Prostate gland (tissue), 2 donors: Measurements from ENCODE around the gene LFNG. TPM values are rescaled to one million over a fixed set of nuclear protein-coding genes. Genes with fewer than 3 reads are reported as not detected.

Experiments
- DNase-seq: peaks from one replicate; pipeline ENCODE4 v3.0.0-alpha.2; 2019; ENCODE audit warnings: low spot score
- H3K27ac ChIP-seq, 2 donors: fragments of 200-600 bp; sonication (generic); 2 replicates each; pipeline ENCODE4 v1.5.1; 2017 to 2019
- H3K27me3 ChIP-seq: fragments of 200-600 bp; sonication (generic); replicated peaks from 2 replicates; pipeline ENCODE4 v1.5.1; 2019; ENCODE audit not compliant: insufficient read depth
- H3K36me3 ChIP-seq, 2 donors: fragments of 200-600 bp; sonication (generic); 1 replicate in 1 of 2; 2 replicates in 1 of 2; pipeline versions ENCODE4 v1.5.1 to v1.8.1; 2017 to 2019
- H3K4me1 ChIP-seq: fragments of 200-600 bp; sonication (generic); replicated peaks from 2 replicates; pipeline ENCODE4 v1.5.1; 2019
- H3K4me3 ChIP-seq, 2 donors: fragments of 200-600 bp; sonication (generic); 2 replicates each; pipeline ENCODE4 v1.5.1; 2017 to 2019
- H3K9me3 ChIP-seq: fragments of 200-600 bp; sonication (generic); 2 replicates; pipeline ENCODE4 v1.5.1; 2017
- POLR2A ChIP-seq: fragments of 450-650 bp; IDR thresholded peaks from one replicate; pipeline ENCODE4 v1.6.1; 2016; ENCODE audit warnings: antibody characterized with exemption, mild to moderate bottlenecking
- POLR2AphosphoS5 ChIP-seq: sonication (generic); formaldehyde crosslinking; IDR thresholded peaks from one replicate; pipeline ENCODE4 v1.6.1; 2017; ENCODE audit warnings: antibody characterized with exemption
- WGBS: methylation state at CpG from one replicate; pipeline ENCODE4 v1.1.5; 2018; 5-methylcytosine and 5-hydroxymethylcytosine counted together
- intact Hi-C: fragments of 100-400 bp; cut with DNase I; formaldehyde crosslinking; loops from one replicate; pipeline ENCODE4 v1.14.2; 2022
- total RNA-seq, 2 donors: library from RNA; depleted of rRNA; stranded (reverse); fragments of >200 nt; gene quantifications; one replicate each; pipeline ENCODE4 v1.1.0, GENCODE V29; 2016
- TF ChIP-seq, protein P1 (sequence below), 4 experiments: fragments of 200-600 bp in 2 of 4; fragments of 450-650 bp in 2 of 4; sonication (generic) in 2 of 4; IDR thresholded peaks; 1 replicate in 3 of 4; 2 replicates in 1 of 4; pipeline ENCODE4 v1.5.1; 2016 to 2019; ENCODE audit warnings: antibody characterized with exemption in 4 of 4, mild to moderate bottlenecking in 2 of 4, moderate library complexity in 2 of 4

The LFNG gene
- total RNA-seq, 2 donors from 2014 or later = 45.6 to 51.7 TPM

DNA sequence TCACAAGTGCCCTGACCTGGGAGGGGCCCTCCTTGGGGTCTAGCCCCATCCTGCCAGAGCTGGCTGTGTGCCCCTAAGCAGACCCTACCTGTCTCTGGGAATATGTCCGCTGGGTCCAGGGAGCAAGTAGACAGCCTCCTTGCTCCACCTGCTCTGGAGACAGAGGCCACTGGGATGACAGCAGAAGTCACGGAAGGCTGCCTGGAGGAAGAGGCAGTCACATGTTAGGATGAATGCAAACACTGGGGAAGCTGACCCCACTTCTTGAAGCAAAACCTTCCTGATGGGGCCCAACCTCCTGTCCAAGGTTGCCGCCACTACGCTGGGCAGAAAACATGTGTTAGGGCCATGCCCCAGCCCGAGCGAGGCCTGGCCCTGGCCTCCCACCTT lies 11.7 kb upstream of the LFNG start:
- Histone ChIP-seq H3K4me1 (peaks cover 36% of the 10 kb centered on the region), H3K27ac (peak overlapping the region; percentile 37 to 85), H3K4me3 (no peak overlapping the region), H3K9me3 (no peaks in the 10 kb centered on the region), H3K36me3 (no peaks in the 10 kb centered on the region), H3K27me3 (no peaks in the 10 kb centered on the region)
- DNase-seq = no peak
- intact Hi-C loops = no loop called here
- 79% methylated on average over 6 of the region's 6 CpGs for WGBS
- no peak for TF ChIP-seq POLR2A
- TF ChIP-seq POLR2AphosphoS5 = no peak
- TF ChIP-seq, protein P1, sequence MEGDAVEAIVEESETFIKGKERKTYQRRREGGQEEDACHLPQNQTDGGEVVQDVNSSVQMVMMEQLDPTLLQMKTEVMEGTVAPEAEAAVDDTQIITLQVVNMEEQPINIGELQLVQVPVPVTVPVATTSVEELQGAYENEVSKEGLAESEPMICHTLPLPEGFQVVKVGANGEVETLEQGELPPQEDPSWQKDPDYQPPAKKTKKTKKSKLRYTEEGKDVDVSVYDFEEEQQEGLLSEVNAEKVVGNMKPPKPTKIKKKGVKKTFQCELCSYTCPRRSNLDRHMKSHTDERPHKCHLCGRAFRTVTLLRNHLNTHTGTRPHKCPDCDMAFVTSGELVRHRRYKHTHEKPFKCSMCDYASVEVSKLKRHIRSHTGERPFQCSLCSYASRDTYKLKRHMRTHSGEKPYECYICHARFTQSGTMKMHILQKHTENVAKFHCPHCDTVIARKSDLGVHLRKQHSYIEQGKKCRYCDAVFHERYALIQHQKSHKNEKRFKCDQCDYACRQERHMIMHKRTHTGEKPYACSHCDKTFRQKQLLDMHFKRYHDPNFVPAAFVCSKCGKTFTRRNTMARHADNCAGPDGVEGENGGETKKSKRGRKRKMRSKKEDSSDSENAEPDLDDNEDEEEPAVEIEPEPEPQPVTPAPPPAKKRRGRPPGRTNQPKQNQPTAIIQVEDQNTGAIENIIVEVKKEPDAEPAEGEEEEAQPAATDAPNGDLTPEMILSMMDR (IDR thresholded peaks at IDR 0.05) = no peak

DNA sequence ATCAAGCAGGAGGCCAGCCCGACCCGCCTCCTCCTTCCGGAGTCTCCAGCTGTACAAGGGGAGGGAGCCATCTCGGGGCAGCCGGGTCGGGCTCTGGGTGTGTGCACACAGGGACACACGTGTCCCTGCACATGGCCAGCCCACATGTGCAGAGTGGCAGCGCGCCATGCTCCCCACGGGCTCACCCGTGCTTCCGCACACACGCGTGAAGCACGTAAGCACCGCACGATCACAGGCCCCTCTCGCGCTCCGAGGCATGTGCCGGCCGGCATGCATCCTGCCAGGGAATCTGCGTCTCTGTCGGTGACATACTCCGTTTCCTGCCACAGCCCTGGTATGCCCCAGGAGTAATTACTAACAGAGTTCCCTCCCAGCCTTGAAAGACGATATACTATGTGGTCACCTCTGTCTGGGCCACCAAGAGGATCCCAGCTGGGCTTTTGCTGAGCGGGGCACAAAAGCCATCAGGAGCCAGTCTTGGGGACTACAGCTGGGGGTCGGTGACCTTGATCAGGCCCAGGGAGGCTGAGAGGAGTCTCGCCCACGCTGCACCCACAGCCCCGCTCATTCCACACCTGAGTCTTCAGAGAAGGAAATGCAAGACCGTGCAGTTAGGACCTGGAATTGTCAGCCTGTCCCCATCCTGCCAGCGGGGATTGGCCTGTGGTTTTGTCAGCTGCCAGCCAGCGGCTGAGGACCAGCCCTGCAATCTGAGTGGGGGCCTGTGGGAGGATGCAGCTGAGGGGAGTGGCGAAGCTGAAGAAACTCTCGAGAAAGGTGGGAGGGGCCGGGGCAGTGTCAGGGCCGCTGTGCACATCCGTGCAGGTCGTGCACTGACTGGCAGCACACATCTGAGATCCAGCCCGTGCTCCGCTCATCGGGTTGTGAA lies 11.0 kb upstream of the LFNG start:
- no peak overlapping the region for H3K4me3 ChIP-seq
- H3K27ac ChIP-seq = peak overlapping the region; percentile 37 to 85
- TF ChIP-seq, protein P1 (IDR thresholded peaks at IDR 0.05) = no peak
- no peak for TF ChIP-seq POLR2AphosphoS5
- no peak for TF ChIP-seq POLR2A
- DNase-seq = peak; percentile 54
- H3K9me3 ChIP-seq = no peaks in the 10 kb centered on the region
- WGBS = 37% methylated on average over 33 of the region's 43 CpGs
- H3K4me1 ChIP-seq = peaks cover 36% of the 10 kb centered on the region
- H3K27me3 ChIP-seq = no peaks in the 10 kb centered on the region
- H3K36me3 ChIP-seq = no peaks in the 10 kb centered on the region
- intact Hi-C loops = no loop called here

DNA sequence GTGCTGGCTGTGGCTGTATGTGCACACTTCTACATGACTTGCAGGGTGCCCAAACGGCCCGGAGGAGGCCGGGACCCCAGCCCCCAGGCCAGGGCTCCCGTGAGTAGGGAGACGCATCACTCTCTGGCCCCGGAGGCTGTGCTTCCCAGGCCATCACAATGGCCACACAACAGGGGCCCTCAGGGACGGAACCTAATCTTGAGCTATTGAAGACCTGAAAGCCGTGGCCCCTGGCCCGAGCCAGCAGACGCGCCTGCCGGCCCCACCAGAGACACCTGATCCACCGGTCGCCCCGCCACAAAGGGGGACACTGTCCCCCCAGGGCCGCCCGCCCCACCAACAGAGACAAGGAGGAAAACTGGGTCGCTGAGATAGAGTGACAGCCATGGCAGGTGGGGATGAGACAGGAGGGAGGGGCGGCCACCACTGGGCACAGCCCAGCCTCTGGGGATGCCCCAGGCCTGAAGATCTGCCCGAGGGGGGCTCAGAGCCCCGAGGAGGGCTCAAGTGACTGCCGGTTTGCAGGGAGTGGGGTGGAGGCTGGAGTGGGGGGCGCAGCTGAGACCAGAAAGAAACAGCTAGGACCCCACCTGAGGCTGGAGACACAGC lies 10.2 kb upstream of the LFNG start:
- no peaks in the 10 kb centered on the region for H3K27me3 ChIP-seq
- peak overlapping the region; percentile 37 to 85 for H3K27ac ChIP-seq
- intact Hi-C loops = no loop called here
- no peaks in the 10 kb centered on the region for H3K9me3 ChIP-seq
- no peaks in the 10 kb centered on the region for H3K36me3 ChIP-seq
- H3K4me1 ChIP-seq = peaks cover 36% of the 10 kb centered on the region
- no peak overlapping the region for H3K4me3 ChIP-seq
- no peak for DNase-seq
- WGBS = 72% methylated on average over 18 of the region's 23 CpGs
- TF ChIP-seq, protein P1 (IDR thresholded peaks at IDR 0.05) = no peak
- TF ChIP-seq POLR2AphosphoS5 (no peak), POLR2A (no peak)

DNA sequence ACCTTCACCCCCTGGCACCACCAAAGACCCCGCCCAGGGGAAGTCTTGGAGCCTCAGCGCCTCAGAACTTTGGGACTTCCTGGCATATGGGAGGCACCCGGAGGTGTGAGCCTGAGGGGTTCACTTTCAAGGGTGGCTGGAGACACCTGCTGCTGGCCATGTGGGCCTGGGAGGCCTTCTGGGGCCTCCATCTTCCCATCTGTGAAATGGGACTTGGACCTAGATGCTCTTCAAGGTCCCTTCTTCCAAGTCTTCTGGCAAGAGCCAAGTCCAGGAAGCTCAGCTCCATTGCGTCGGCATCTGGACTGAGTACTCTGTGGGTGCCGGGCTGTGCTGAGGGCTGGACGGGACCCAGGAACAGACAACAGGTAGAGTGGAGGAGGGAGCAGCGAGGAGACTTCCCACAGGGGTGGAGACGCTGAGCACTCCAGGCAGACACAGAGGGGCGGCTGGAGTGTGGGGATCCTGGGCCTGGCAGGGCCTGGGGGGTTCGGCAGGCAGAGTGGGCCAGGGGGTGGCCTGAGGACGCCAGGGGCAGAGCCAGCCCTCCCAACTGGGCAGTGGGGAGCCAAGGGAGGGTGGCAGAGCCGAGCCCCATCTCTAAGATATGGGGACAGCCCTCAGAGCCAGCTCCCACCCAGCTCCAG lies 9.3 kb upstream of the LFNG start:
- Histone ChIP-seq H3K9me3 (no peaks in the 10 kb centered on the region), H3K27ac (peak overlapping the region; percentile 85 to 87), H3K36me3 (no peaks in the 10 kb centered on the region), H3K27me3 (no peaks in the 10 kb centered on the region), H3K4me3 (no peak overlapping the region), H3K4me1 (peaks cover 36% of the 10 kb centered on the region)
- TF ChIP-seq POLR2A (no peak), POLR2AphosphoS5 (peak; percentile 43)
- DNase-seq = peak; percentile 65
- intact Hi-C loops = no loop called here
- 60% methylated on average over 13 of the region's 13 CpGs for WGBS
